Glutamatergic neuron (in vitro differentiated cells): ENCODE measurements around the gene GGCT. TPM values are rescaled to one million over a fixed set of nuclear protein-coding genes. Genes with fewer than 3 reads are reported as not detected.
A peak's percentile ranks its signal among the peaks of the same experiment; 100 is the strongest.

Experiments
- DNase-seq: peaks from one replicate; pipeline ENCODE4 v3.0.0; 2022
- H3K27ac Mint-ChIP-seq: one replicate; pipeline ENCODE4 v1.8.0; 2020; ENCODE audit warnings: mild to moderate bottlenecking, mixed read lengths, inconsistent platforms; ENCODE audit not compliant: unreplicated experiment
- H3K27me3 Mint-ChIP-seq: one replicate; pipeline ENCODE4 v1.8.0; 2020; ENCODE audit warnings: mild to moderate bottlenecking, moderate library complexity, mixed read lengths, inconsistent platforms; ENCODE audit not compliant: unreplicated experiment
- H3K36me3 Mint-ChIP-seq: one replicate; pipeline ENCODE4 v1.8.0; 2020; ENCODE audit warnings: mild to moderate bottlenecking, mixed read lengths, inconsistent platforms; ENCODE audit not compliant: unreplicated experiment
- H3K4me1 Mint-ChIP-seq: one replicate; pipeline ENCODE4 v1.8.0; 2020; ENCODE audit warnings: mild to moderate bottlenecking, low read depth, mixed read lengths, inconsistent platforms; ENCODE audit not compliant: unreplicated experiment
- H3K4me3 Mint-ChIP-seq: one replicate; pipeline ENCODE4 v1.8.0; 2020; ENCODE audit warnings: mild to moderate bottlenecking, mixed read lengths, inconsistent platforms; ENCODE audit not compliant: unreplicated experiment
- H3K9me3 Mint-ChIP-seq: one replicate; pipeline ENCODE4 v1.8.0; 2020; ENCODE audit warnings: mild to moderate bottlenecking, moderate library complexity, mixed read lengths, inconsistent platforms; ENCODE audit not compliant: unreplicated experiment
- CTCF ChIP-seq: fragments of 200-600 bp; sonication (generic); IDR thresholded peaks from one replicate; pipeline ENCODE4 v1.5.0; 2021; ENCODE audit not compliant: partially characterized antibody, unreplicated experiment
- total RNA-seq: library from RNA; stranded (reverse); fragmentation: NEBNext Ultra II Directional; extraction: Animal tissue kit (Norgen Biotek cat#: 25700); gene quantifications from one replicate; pipeline ENCODE4 v1.2.1, GENCODE V29; 2021; ENCODE audit not compliant: unreplicated experiment

The GGCT gene
- total RNA-seq, 1 donor from 2014 or later, result 25.0 TPM

- Mint-ChIP-seq H3K36me3 (no peaks in the 10 kb centered on the region), H3K4me1 (peaks cover 55% of the 10 kb centered on the region), H3K4me3 (peak overlapping the region; percentile 7), H3K27ac (peak overlapping the region; percentile 71), H3K27me3 (peaks cover 7% of the 10 kb centered on the region), H3K9me3 (peaks cover 7% of the 10 kb centered on the region)
- DNase-seq, result no peak
- no peak for TF ChIP-seq CTCF
Observed at GRCh38 chr7:30472081-30472783, 32.4 kb downstream of the GGCT start.

GRCh38 chr7:30471205-30471604, 33.4 kb downstream of the GGCT start:
- Mint-ChIP-seq H3K9me3 (peaks cover 7% of the 10 kb centered on the region), H3K4me1 (peaks cover 53% of the 10 kb centered on the region), H3K27ac (peak overlapping the region; percentile 95), H3K27me3 (peaks cover 7% of the 10 kb centered on the region), H3K4me3 (peak overlapping the region; percentile 5), H3K36me3 (no peaks in the 10 kb centered on the region)
- no peak for TF ChIP-seq CTCF
- DNase-seq, result no peak

- Mint-ChIP-seq H3K4me1 (peaks cover 55% of the 10 kb centered on the region), H3K27me3 (peaks cover 7% of the 10 kb centered on the region), H3K9me3 (peaks cover 9% of the 10 kb centered on the region), H3K27ac (peak overlapping the region; percentile 95), H3K4me3 (peak overlapping the region; percentile 17), H3K36me3 (no peaks in the 10 kb centered on the region)
- TF ChIP-seq CTCF, result no peak
- no peak for DNase-seq
Observed at GRCh38 chr7:30470771-30471170, 33.9 kb downstream of the GGCT start.

GRCh38 chr7:30470163-30470770, 34.4 kb downstream of the GGCT start:
- H3K36me3 Mint-ChIP-seq, result no peaks in the 10 kb centered on the region
- no peak for TF ChIP-seq CTCF
- peaks cover 7% of the 10 kb centered on the region for H3K27me3 Mint-ChIP-seq
- peak overlapping the region; percentile 95 for H3K27ac Mint-ChIP-seq
- peaks cover 9% of the 10 kb centered on the region for H3K9me3 Mint-ChIP-seq
- peak overlapping the region; percentile 17 for H3K4me3 Mint-ChIP-seq
- peaks cover 60% of the 10 kb centered on the region for H3K4me1 Mint-ChIP-seq
- DNase-seq, result peak; percentile 65

GRCh38 chr7:30469303-30469702, 35.3 kb downstream of the GGCT start:
- no peak for TF ChIP-seq CTCF
- no peak for DNase-seq
- no peaks in the 10 kb centered on the region for H3K36me3 Mint-ChIP-seq
- H3K4me1 Mint-ChIP-seq, result peaks cover 61% of the 10 kb centered on the region
- H3K27ac Mint-ChIP-seq, result peak overlapping the region; percentile 95
- H3K27me3 Mint-ChIP-seq, result peaks cover 7% of the 10 kb centered on the region
- peak overlapping the region; percentile 51 for H3K4me3 Mint-ChIP-seq
- peaks cover 9% of the 10 kb centered on the region for H3K9me3 Mint-ChIP-seq
